Stimulated activated CD4-positive, alpha-beta T cell treated with anti-CD3 and anti-CD28 coated beads, Interleukin-2, amount 100 ng/mL, for 48 hours (primary cell): Measurements from ENCODE around the gene FAM120A.
A peak's percentile ranks its signal among the peaks of the same experiment; 100 is the strongest.

ENCODE experiments used
- DNase-seq, 2 donors: peaks; one replicate each; pipeline ENCODE4 v3.0.0-alpha.2; 2020

FAM120A gene

DNA sequence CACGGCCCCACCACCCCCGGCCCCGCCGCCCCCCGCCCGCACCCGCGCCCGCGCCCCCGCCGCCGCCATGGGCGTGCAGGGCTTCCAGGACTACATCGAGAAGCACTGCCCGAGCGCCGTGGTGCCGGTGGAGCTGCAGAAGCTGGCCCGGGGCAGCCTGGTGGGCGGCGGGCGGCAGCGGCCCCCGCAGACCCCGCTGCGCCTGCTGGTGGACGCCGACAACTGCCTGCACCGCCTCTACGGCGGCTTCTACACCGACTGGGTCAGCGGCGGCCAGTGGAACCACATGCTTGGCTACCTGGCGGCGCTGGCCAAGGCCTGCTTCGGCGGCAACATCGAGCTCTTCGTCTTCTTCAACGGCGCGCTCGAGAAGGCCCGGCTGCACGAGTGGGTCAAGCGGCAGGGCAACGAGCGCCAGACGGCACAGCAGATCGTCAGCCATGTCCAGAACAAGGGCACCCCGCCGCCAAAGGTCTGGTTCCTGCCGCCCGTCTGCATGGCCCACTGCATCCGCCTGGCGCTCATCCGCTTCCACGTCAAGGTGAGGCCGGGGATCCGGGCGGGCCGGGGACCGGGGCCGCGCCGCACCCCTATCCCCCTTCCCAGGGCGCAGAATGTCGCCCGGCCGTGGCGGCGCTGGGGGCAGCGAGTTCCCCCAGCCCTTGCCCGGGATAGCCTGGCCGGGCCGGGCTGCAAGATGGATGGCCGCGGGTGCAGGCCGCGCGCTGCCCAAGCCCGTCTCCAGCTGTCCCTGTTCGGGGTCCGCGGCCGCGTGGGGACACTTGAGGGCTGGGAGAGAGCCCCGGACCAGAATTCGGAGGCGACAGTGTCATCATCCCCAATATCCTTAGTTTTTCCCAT, 594 bp downstream of the FAM120A start:
- DNase-seq = peak; percentile 37 to 38

DNA sequence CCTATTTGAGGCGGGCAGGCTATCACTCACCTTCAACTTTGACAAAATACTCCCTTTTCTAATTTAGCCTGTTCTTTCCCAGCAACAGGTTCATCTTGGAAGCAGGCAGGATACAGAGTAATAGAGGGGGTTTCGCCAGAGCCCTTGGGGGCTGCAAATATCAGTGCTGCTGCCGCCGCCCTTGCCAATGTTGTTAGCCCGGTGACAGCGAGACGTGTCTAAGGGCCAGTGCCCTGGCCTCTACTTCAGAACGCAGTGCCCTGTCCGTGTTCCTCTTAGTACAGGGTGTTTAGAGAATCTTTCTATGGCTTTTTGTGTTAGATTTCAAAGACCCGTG, 1.2 kb downstream of the FAM120A start:
- peak in 1 of 2 donors; percentile 5 for DNase-seq

- peak; percentile 73 to 76 for DNase-seq
Measured at GRCh38 chr9:93453047-93453914, 1.8 kb downstream of the FAM120A start, which contains the start of gene FAM120AOS. TSS of gene FAM120AOS (minus strand) at chr9:93453581. CDS start at chr9:93452709, 872 bp downstream.

GRCh38 chr9:93456022-93456421, 4.5 kb downstream of the FAM120A start:
- DNase-seq = no peak

DNA sequence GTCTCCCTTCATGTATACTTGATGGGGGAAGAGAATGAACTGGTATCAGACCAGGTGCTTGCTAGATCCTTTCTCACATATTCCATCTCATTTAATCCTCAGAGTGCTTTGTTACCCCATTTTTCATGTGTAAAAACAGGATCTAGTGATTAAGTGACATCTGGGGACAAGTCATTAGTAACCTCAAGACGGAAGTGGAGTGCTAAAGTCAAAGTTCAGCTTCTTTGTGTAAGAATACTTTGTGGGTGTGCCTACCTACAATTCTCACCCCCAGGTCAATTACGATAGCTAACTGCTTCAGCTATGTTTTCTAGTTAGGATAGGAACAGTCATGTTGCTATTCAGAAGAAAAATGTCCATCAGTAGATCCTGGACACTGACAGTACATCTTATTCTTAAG, 5.0 kb downstream of the FAM120A start:
- DNase-seq = no peak

GRCh38 chr9:93457006-93457405, 5.5 kb downstream of the FAM120A start:
- no peak for DNase-seq

- no peak for DNase-seq
Measured at GRCh38 chr9:93458712-93459111, 7.2 kb downstream of the FAM120A start.

- DNase-seq = no peak
Measured at GRCh38 chr9:93459432-93459847, 8.0 kb downstream of the FAM120A start.

- no peak for DNase-seq
Measured at GRCh38 chr9:93460689-93461413, 9.4 kb downstream of the FAM120A start.

DNA sequence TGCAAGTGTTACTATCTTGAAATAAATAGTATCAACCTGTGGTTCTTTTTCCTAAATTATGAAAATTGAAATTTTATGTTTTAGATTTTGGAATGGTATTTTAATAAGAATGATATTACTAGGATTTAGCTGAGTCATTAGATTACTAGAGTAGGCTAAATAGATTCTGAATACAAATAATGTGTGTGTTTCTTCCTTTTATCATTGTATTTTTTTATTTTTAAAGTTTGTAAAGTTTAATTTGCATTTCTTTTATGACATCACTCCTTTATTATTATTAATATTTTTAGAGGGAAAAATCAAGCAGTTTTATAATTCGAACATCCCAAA, 9.9 kb downstream of the FAM120A start:
- DNase-seq = no peak

DNA sequence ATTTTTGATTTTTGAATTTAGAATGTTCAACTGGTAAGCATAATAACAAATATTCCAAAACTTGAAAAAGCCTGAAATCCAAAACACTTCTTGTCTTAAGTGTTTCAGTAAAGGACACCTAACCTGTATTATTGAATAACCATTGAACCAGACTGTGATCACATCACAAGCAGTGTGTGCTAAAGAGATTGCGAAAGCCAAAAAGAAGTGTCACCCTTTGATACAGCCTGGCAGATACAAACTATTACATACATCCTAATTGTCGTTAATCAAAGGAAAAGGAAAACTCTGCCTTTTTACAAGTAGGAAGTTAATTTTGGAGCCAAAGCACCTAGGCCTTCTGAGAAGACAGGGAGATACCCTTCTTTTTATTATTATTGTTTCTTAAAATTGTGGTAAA, 10.3 kb downstream of the FAM120A start:
- no peak for DNase-seq

DNA sequence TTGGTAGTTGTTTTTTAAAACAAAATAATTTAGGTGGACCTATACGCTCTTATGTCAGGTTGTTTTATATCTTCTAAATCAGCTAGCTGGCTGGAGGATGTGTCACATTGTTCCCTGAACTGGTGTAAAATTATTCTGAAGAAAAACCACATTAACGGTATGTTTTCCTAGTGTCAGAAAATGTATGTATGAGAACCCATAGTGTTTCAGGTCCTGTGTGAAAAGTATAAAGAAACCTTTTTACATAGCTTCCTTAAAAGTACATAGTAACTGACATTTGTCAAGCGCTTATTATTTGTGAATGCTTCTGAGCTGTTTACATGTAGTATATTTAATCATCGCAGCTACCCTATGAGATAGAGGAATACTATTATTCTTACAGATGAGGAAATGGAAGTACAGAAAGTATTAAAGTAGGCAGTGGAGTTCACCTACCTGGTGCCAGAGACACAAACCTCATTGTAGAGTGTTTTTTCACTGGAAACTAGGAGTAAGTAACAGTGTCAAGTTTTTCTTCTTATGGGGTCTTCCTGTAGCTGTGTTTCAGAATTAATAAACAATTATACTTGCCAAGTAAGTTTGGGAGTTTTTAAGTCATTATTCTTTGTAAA, 12.3 kb downstream of the FAM120A start:
- DNase-seq = no peak

DNA sequence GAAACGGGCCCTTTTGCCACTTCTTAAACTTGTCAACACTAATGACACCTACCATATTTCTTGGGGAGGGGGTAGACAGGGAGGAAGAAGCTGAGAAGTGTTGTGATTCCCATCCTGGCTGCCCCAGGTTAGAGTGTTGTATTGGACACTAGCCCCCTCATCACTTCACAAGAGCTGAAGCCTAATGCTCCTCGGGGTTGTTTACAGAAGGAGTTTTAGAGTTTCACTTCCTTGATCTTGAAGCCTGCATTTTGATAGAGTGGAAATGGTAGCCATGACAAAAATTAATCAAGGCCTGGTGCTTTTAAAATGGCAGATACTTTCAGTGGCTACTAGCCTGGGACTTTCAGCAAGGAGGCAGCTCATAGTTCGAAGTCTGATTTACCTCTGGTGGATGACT, 12.9 kb downstream of the FAM120A start:
- DNase-seq = no peak

GRCh38 chr9:93464876-93465275, 13.4 kb downstream of the FAM120A start:
- DNase-seq = no peak

DNA sequence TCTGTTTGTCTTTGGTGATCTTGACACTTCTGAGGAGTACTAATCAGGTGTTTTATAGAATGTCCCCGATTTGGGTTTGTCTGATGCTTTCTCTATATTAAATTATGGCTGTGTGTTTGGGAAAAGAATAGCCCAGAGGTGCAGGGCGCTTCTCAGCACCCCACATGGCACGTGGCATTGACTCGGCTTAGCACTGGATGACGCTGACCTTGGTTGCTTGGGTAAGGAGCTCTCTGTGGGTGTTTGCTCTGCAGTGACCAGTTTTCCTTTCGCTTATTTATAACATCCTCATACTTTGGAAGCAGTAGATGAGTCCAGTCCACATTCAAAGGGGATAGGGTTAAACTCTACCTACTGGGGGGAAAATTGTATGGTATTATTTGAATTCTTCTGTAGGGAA, 14.4 kb downstream of the FAM120A start:
- no peak for DNase-seq

- no peak for DNase-seq
Measured at GRCh38 chr9:93466416-93467061, 15.1 kb downstream of the FAM120A start.

GRCh38 chr9:93467062-93467416, 15.6 kb downstream of the FAM120A start:
- DNase-seq = no peak

- no peak for DNase-seq
Measured at GRCh38 chr9:93467462-93467861, 16.0 kb downstream of the FAM120A start.

DNA sequence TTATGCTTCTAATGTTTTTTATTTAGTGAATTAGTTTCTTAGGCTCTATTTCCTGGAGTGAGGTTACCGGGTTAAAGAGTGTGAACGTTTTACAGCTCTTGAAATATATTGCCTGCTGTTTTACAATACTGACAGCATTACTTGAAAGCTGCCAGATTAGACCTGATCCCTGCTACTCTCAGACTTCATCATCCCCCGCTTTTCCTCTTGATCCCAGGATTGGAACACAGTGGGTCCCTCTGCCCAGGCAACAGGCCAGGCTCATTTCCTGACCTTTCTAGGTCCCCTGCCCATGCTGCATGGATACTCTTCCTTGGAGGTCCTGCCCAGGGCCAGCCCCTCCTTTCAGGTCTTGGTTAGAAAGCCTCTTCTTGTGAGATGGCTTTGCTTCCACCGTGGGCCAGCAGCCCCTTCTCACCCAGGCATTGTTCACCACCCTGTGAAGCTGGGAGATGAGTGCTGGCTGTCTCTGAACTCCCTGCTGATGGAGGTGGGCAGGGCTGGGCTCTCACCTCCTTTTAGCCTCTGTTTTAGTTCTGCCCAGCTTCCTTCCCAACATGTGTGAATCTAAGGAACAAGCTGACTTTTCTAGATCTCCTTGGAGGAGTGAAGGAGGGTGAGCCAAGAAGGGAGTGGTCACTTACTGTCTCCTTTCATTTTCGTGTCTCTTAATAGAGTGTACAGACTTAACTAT, 17.4 kb downstream of the FAM120A start:
- no peak for DNase-seq

DNA sequence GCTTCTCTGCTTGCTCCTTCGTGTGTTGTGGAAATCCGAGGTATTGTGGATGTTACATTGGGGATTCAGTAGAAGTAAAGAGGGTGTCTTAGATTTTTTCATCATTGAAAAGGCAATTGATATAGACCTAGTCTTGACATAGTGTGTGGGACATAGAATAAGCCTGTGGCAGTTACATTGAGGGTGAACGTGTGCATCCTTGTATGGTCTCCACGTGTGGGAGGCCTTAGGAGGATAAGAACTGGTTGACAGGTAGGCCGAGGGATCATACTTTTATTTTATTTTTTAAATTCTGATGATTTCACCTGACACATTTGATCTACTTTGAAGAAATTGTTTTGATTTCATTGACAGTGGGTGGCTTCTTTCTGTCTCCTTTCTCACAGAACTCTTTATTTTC, 18.9 kb downstream of the FAM120A start:
- no peak for DNase-seq

DNA sequence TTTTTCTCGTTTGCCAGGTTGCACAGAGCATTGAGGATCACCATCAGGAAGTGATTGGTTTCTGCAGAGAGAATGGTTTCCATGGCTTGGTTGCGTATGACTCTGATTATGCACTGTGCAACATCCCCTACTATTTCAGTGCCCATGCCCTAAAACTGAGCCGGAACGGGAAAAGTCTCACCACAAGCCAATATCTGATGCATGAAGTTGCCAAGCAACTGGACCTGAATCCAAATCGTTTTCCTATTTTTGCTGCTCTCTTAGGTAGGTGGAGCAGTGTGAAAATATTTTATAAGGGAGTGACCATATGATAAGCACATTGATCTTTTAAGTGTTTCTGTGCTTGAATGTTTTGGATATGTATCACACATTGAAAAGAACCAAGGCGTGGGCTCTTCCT, 19.6 kb downstream of the FAM120A start:
- DNase-seq = no peak

GRCh38 chr9:93473411-93473810, 21.9 kb downstream of the FAM120A start:
- no peak for DNase-seq
